Activated naive CD4-positive, alpha-beta T cell treated with Interleukin-2 at 50 U/mL for 16 hours (primary cell): ENCODE data around the gene ZBTB25.

Source experiments
- DNase-seq: peaks from one replicate; pipeline ENCODE4 v3.0.0-alpha.2; 2020

ZBTB25 gene

GRCh38 chr14:64515053-64515452 lies 11.4 kb upstream of the ZBTB25 start:
- no peak for DNase-seq

- DNase-seq, result no peak
These were observed 9.6 kb upstream of the ZBTB25 start for GRCh38 chr14:64513271-64513670.

GRCh38 chr14:64510825-64511671 lies 7.4 kb upstream of the ZBTB25 start:
- peak; percentile 64 for DNase-seq

- no peak for DNase-seq
These were observed 5.4 kb upstream of the ZBTB25 start for GRCh38 chr14:64509036-64509435.

GRCh38 chr14:64508215-64508776 lies 4.7 kb upstream of the ZBTB25 start:
- DNase-seq, result no peak

- DNase-seq, result peak; percentile 51
These were observed 3.9 kb upstream of the ZBTB25 start for GRCh38 chr14:64507376-64508156.

GRCh38 chr14:64506721-64507120 lies 3.1 kb upstream of the ZBTB25 start:
- no peak for DNase-seq

GRCh38 chr14:64504897-64505794 lies 1.5 kb upstream of the ZBTB25 start:
- peak; percentile 85 for DNase-seq

GRCh38 chr14:64504310-64504896 lies 765 bp upstream of the ZBTB25 start, which contains the start of gene ZBTB1:
TSS of gene ZBTB1 (plus strand) at chr14:64504770. CDS start at chr14:64521505, 16,735 bp downstream.
- peak; percentile 89 for DNase-seq

- DNase-seq, result peak; percentile 39
These were observed 678 bp downstream of the ZBTB25 start for GRCh38 chr14:64502887-64503433.

- peak; percentile 21 for DNase-seq
These were observed 1.2 kb downstream of the ZBTB25 start for GRCh38 chr14:64502456-64502855.

GRCh38 chr14:64501411-64502171 lies 2.0 kb downstream of the ZBTB25 start:
- no peak for DNase-seq

- no peak for DNase-seq
These were observed 3.5 kb downstream of the ZBTB25 start for GRCh38 chr14:64500088-64500487.

GRCh38 chr14:64496764-64497163 lies 6.9 kb downstream of the ZBTB25 start:
- no peak for DNase-seq

GRCh38 chr14:64495252-64495651 lies 8.4 kb downstream of the ZBTB25 start:
- no peak for DNase-seq

GRCh38 chr14:64493455-64493854 lies 10.2 kb downstream of the ZBTB25 start:
- DNase-seq, result no peak

GRCh38 chr14:64491637-64492036 lies 12.0 kb downstream of the ZBTB25 start:
- no peak for DNase-seq

GRCh38 chr14:64488590-64489099 lies 15.0 kb downstream of the ZBTB25 start:
- DNase-seq, result no peak

GRCh38 chr14:64478634-64479250 lies 24.9 kb downstream of the ZBTB25 start:
- DNase-seq, result no peak

- no peak for DNase-seq
These were observed 27.2 kb downstream of the ZBTB25 start for GRCh38 chr14:64476438-64476837.
